ENCODE results near the gene STIMATE. TPM values are rescaled to one million over a fixed set of nuclear protein-coding genes. Genes with fewer than 3 reads are reported as not detected.

The STIMATE gene
- total RNA-seq, 4 donors from 2014 or later, result 15.9 to 25.7 (median 19.3) TPM

DNA sequence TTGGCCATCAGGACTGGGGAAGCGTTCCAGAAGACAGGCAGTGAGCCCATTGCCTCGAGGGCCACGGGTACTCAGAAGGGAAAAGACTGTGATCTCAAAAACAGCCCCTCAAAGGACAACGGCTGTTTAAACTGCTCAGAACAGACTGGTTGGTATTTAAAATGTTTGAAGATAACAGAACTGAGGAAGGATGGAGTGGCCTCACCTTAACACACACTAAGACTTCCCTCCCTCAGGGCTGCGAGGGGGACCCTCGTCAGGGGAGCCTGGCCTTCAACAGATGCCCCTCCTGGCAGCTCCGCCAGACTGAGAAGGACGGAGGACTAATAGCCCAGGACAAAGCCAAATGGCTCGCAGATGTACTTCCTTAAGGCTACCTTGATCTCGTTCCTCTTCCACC, 2.6 kb downstream of the STIMATE start:
- Histone ChIP-seq H3K4me3 (no peak overlapping the region), H3K4me1 (peaks cover 66% of the 10 kb centered on the region), H3K36me3 (no peaks in the 10 kb centered on the region), H3K27me3 (no peaks in the 10 kb centered on the region), H3K9me3 (no peaks in the 10 kb centered on the region), H3K27ac (no peak overlapping the region)
- DNase-seq (ENCODE audit: low spot score in 2 of 2), result no peak
- 70% methylated on average over 10 of the region's 10 CpGs for WGBS
- TF ChIP-seq EP300 (IDR thresholded peaks at IDR 0.05), result no peak
- no peak for TF ChIP-seq POLR2A (IDR thresholded peaks at IDR 0.05)
- TF ChIP-seq POLR2AphosphoS5 (IDR thresholded peaks at IDR 0.05), result no peak
- TF ChIP-seq, protein P1, sequence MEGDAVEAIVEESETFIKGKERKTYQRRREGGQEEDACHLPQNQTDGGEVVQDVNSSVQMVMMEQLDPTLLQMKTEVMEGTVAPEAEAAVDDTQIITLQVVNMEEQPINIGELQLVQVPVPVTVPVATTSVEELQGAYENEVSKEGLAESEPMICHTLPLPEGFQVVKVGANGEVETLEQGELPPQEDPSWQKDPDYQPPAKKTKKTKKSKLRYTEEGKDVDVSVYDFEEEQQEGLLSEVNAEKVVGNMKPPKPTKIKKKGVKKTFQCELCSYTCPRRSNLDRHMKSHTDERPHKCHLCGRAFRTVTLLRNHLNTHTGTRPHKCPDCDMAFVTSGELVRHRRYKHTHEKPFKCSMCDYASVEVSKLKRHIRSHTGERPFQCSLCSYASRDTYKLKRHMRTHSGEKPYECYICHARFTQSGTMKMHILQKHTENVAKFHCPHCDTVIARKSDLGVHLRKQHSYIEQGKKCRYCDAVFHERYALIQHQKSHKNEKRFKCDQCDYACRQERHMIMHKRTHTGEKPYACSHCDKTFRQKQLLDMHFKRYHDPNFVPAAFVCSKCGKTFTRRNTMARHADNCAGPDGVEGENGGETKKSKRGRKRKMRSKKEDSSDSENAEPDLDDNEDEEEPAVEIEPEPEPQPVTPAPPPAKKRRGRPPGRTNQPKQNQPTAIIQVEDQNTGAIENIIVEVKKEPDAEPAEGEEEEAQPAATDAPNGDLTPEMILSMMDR (IDR thresholded peaks at IDR 0.05), result no peak

DNA sequence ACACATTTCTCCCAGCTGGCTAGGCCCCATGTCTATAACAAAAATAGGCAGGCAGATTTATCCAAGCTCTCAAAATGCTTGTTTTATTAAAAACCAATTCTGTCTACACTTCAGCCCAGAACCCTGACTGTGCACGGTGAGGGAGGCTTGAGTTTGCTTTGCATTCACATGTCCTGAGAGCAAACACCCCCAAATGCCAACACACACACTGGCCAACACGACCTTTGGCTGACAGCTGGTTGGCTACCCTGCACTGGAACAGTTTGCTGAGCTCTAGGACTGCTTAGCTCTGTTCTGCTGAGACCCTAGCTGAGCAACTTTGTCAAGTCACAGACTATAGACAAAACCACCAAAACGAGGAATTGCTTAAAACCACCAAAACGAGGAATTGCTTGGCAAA, 3.6 kb downstream of the STIMATE start:
- TF ChIP-seq, protein P1 (IDR thresholded peaks at IDR 0.05), result no peak

DNA sequence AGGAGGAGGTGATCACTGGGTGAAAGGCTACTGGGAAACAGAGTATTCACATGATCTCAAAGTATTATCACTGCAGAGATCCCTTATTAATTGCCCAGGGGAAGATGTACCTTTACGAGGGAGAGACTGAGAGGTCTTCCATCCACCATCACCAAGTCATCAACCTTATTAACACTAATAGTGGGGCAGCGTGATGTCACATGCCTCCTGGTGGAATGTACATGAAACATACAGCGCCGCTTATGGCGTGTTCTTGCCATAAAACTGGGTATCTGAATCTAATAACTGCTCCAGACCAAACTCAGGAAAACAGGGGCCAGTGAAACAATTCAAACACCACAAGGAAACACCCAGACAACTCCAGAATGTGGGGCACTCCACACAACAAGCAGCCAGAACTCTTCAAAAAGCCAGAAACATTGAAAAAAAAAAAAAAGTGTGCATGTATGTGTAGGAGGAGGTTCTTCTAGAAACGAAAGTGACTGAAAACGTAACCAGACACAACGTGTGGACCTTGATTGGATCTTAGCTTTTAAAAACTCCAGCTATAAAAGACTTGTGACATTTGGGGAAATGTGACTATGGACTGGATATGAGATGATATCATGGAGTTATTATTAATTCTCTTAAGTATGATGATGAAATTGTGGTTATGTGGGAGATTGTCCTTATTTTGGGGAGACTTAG, 4.6 kb downstream of the STIMATE start:
- no peak for DNase-seq (ENCODE audit: low spot score in 2 of 2)
- 62% methylated on average over 8 of the region's 8 CpGs for WGBS
- Histone ChIP-seq H3K4me3 (peak overlapping the region; percentile 6), H3K27ac (peak overlapping the region; percentile 61), H3K36me3 (no peaks in the 10 kb centered on the region), H3K9me3 (no peaks in the 10 kb centered on the region), H3K27me3 (no peaks in the 10 kb centered on the region), H3K4me1 (peaks cover 62% of the 10 kb centered on the region)
- TF ChIP-seq POLR2AphosphoS5 (IDR thresholded peaks at IDR 0.05), result no peak
- TF ChIP-seq EP300 (IDR thresholded peaks at IDR 0.05), result no peak
- TF ChIP-seq, protein P1 (IDR thresholded peaks at IDR 0.05), result no peak
- TF ChIP-seq POLR2A (IDR thresholded peaks at IDR 0.05), result no peak

More for the DNA sequence above, 3.6 kb downstream of the STIMATE start:
- 40% methylated on average over 4 of the region's 4 CpGs for WGBS
- peaks cover 66% of the 10 kb centered on the region for H3K4me1 ChIP-seq
- H3K4me3 ChIP-seq, result no peak overlapping the region
- DNase-seq (ENCODE audit: low spot score in 2 of 2), result no peak
- no peaks in the 10 kb centered on the region for H3K27me3 ChIP-seq
- H3K9me3 ChIP-seq, result no peaks in the 10 kb centered on the region
- H3K27ac ChIP-seq, result peak overlapping the region; percentile 61
- H3K36me3 ChIP-seq, result no peaks in the 10 kb centered on the region

DNA sequence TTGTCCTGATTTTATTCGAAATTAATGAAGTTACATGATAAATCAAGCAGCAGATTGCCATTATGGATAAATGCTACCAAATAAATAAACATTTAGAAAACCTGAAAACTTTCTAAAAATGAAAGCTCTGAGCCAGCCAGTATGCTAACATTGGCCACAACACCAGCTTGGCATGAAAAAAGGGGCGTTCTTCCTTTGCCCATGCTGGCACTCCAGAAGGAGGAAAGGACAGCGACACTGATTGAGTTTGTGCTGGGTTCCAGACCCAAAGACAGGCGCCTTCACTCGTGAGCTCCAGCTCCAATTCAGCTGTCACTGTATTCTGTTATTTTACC, 5.1 kb downstream of the STIMATE start:
- no peak for TF ChIP-seq EP300 (IDR thresholded peaks at IDR 0.05)
- TF ChIP-seq, protein P1 (IDR thresholded peaks at IDR 0.05), result no peak
- Histone ChIP-seq H3K27ac (peak overlapping the region; percentile 61), H3K4me3 (peak overlapping the region; percentile 6), H3K36me3 (no peaks in the 10 kb centered on the region), H3K9me3 (no peaks in the 10 kb centered on the region), H3K27me3 (no peaks in the 10 kb centered on the region), H3K4me1 (peaks cover 59% of the 10 kb centered on the region)
- WGBS, result 64% methylated on average over 5 of the region's 5 CpGs
- no peak for DNase-seq (ENCODE audit: low spot score in 2 of 2)

DNA sequence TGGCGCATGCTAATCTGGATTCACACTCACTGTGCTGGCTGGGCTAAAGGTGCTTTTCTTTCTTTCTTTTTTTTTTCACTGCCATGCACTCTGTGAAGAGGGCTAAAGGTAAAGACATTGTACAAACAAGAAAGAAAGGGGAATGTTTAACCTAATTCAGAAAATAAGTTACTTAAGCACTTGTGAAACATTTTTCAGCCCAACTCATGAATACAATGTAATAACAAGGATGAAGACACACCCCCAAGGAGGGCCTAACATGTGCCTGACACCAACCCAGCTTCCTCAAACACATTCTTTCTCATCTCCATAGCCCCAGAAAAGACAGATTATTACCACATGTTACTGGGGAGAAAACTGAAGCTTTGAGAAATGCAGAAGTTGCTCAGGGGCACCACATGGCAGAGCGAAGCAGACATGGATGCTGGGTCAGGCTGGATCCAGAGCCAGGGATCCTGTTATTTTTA, 5.7 kb downstream of the STIMATE start:
- Histone ChIP-seq H3K36me3 (no peaks in the 10 kb centered on the region), H3K4me1 (peaks cover 56% of the 10 kb centered on the region), H3K27ac (peak overlapping the region; percentile 61), H3K4me3 (no peak overlapping the region), H3K27me3 (no peaks in the 10 kb centered on the region), H3K9me3 (no peaks in the 10 kb centered on the region)
- TF ChIP-seq, protein P1 (IDR thresholded peaks at IDR 0.05), result no peak
- no peak for TF ChIP-seq EP300 (IDR thresholded peaks at IDR 0.05)
- TF ChIP-seq POLR2AphosphoS5 (IDR thresholded peaks at IDR 0.05), result no peak
- TF ChIP-seq POLR2A (IDR thresholded peaks at IDR 0.05), result no peak
- WGBS, result 61% methylated on average over 2 of the region's 2 CpGs
- DNase-seq (ENCODE audit: low spot score in 2 of 2), result no peak
